GM19328 (cell line): ENCODE measurements around the gene TROAP.
"Not testable (repeated sequence)": the region's sequence is repeated elsewhere in the genome, so short reads cannot be mapped to it uniquely, and the experiment has no call there.

ENCODE experiments used
- ATAC-seq: cut with Tn5 transposase; IDR thresholded peaks from one replicate; pipeline ENCODE4 v1.9.1; 2021; ENCODE audit warnings: mild to moderate bottlenecking, moderate library complexity; ENCODE audit not compliant: unreplicated experiment

Gene TROAP

DNA sequence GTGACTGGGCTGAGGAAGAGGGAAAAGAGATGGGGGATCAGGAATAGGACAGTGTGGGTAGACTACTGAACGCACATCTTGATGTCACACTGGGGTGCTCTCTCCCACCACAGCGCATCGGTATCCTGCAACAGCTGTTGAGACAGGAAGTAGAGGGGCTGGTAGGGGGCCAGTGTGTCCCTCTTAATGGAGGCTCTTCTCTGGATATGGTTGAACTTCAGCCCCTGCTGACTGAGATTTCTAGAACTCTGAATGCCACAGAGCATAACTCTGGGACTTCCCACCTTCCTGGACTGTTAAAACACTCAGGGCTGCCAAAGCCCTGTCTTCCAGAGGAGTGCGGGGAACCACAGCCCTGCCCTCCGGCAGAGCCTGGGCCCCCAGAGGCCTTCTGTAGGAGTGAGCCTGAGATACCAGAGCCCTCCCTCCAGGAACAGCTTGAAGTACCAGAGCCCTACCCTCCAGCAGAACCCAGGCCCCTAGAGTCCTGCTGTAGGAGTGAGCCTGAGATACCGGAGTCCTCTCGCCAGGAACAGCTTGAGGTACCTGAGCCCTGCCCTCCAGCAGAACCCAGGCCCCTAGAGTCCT lies 7.1 kb downstream of the TROAP start:
- no peak for ATAC-seq

DNA sequence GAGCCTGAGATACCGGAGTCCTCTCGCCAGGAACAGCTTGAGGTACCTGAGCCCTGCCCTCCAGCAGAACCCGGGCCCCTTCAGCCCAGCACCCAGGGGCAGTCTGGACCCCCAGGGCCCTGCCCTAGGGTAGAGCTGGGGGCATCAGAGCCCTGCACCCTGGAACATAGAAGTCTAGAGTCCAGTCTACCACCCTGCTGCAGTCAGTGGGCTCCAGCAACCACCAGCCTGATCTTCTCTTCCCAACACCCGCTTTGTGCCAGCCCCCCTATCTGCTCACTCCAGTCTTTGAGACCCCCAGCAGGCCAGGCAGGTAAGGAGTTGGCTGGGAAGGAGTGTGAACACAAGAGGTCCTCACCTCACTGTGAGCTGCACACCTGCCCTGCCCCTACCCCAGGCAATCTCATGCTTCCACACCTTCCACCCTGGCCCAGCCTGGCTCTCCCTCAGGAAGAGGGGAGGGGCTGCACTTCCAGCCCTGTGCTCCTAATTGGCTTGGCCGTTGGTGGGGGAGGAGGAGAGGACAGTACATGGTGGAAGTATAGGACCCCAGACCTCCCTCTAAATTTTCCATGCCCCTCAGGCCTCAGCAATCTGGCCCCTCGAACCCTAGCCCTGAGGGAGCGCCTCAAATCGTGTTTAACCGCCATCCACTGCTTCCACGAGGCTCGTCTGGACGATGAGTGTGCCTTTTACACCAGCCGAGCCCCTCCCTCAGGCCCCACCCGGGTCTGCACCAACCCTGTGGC lies 7.8 kb downstream of the TROAP start:
- ATAC-seq = no peak

DNA sequence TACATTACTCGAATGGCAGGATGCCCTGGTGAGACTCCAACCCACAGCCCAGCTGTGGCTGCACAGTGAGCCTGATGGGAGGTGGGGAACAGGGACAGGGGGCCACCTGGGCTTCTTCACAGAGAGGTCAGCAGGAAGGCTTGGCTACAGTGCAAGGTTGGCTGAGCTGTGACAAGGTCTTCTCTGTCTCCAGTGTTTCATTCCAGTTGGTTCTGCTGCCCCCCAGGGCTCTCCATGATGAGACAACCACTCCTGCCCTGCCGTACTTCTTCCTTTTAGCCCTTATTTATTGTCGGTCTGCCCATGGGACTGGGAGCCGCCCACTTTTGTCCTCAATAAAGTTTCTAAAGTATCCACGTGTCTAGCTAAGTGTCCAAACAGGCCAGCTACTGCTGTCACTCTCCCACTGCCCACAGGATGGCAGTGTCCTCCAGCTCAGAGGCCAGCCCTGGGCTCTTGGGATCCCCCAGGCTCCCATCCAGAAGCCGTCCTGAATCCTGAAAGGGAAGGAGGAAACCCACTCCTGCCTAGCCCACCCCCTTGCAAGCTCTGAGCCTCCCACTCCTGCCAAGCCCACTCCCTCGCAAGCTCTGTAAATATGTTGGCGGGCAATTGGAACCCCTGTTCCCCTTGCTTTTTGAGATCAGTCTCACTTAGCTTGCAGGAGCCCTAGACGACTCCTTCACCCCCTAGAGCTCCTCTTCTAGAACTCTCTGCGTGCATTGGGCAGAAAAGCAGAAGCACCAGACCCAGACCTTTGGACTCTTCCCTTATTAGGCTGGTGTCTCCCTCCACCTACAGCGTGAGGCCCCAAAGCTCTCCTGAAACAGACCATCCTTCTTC lies 8.5 kb downstream of the TROAP start:
- no peak for ATAC-seq

DNA sequence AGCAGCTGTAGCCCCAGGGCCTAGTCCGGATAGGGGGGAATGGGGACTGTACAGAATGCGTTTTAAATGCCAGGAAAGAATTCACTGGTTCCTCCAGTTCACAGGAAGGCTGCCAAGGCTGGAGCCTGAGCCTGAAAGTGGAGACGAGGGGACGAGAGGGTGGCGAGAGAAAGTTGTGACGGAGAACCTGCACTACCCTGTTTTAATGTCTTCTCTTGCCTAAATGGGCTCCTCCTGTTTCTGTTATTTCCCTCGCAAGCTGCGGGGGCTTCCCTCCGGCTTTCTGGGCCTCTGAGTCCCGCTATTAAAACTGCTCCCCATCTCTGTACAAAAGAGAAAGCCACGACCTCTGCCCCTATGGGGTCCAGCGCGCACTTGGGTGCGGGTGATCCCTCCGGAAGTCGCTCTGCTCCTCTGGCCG lies 9.4 kb downstream of the TROAP start:
- ATAC-seq = no peak

DNA sequence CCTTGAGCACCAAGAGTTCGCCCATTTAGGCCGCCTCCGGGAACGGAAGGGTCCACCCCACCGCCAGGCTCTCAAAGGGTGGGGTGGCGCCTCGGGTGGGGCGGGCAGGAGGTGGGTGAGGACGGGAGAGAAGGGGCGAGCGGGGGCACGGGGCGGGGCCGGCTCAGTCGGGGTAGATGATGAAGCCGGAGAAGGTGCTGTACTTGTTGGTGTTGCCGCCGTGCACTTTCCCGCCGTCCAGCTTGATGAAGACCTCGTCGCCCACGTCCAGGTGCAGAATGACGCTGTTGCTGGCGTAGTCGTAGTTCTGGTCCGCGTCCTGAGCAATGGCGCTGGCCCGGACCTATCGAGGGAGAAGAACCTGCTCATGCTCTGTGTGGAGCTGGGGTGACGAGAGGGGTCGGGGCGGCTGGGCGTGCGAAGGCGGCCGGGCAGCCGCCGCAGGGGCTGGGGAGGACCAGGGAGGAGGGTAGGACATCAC lies 9.9 kb downstream of the TROAP start:
- ATAC-seq = no peak

DNA sequence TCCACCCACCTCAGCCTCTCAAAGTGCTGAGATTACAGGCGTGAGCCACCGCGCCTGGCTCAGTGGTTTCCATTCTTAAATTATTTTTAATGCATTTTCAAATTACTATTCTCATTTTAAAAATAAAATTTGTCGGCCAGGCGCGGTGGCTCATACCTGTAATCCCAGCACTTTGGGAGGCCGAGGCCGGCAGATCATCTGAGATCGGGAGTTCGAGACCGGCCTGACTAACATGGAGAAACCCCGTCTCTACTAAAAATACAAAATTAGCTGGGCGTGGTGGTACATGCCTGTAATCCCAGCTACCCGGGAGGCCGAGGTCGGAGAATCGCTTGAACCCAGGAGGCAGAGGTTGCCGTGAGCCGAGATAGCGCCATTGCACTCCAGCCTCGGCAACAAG lies 10.7 kb downstream of the TROAP start:
- not testable (repeated sequence) for ATAC-seq

DNA sequence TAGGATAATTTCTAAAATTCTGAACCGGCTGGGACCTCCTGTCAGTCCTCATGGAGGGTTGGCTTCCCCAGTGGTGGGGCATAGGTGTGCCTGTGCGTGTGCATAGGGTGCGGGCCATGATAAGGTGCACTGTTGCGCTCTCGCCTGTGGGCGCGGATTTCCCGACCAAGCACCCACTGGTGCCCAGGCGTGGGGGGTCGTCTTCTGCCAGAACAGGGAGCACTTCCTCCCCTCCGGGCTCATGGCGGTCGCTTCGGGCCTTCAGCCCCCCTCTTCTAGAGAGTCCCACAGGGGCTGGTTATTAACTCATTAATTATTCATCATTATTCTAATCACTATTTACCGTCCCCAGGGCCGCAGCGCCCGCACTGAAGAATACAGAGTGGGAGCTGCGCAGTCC lies 11.2 kb downstream of the TROAP start:
- no peak for ATAC-seq

DNA sequence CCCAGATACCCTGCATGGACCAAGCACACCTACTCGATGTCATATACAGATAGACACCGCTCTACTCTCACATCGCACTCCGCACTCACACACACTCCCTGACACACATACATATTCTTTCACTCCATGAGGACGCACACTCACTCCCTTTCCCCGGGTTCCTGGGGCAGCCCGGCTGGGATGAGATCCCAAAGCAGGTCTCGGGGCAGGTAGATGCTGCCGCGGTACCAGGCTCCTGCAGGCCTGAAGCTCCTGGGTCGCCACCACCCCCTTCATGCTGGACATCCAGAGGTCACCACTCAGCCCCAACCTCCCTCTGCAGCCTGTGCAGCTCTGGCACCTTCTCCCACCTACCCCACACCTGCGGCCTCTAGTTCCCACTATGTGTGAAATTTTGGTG lies 11.6 kb downstream of the TROAP start:
- no peak for ATAC-seq

DNA sequence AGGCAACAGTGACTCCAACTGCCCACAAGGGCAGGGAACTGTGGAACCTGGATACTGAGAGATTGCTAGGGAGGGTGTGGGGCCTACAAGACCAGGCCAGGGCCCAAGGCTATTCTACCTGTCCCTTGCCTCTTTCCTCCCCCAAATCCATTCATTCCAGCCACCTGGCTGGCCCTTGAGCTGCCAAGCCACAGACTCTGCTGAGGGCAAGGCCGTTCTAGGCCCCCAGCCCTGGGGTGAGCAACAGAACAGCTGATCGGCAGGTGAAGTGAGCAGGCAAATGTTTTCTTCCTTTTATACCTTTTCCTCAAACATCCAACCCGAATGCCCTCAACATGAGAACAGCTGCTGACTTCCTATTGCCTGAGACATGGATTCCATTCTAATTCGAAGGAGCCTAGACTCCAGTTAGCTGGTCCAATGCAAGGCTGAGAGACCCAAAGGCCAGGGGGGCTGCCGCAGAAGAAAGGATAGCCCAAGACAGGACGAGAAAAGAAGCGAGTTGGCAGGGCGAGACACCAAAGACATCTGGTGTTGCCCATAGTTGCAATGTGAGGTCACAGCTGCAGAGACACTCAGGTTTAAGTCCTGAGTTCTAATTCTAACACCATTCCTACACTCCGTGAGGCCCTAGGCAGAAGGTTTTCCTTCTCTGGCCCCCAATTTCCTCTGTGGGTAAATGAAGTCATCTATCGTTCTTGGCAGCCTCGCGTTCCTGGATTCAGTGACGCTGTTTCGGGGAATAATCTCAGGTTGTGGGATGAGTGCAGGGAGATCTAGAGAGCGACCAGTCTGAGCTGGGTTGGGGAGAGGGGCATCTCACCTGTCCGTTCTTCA lies 12.3 kb downstream of the TROAP start:
- ATAC-seq = no peak

DNA sequence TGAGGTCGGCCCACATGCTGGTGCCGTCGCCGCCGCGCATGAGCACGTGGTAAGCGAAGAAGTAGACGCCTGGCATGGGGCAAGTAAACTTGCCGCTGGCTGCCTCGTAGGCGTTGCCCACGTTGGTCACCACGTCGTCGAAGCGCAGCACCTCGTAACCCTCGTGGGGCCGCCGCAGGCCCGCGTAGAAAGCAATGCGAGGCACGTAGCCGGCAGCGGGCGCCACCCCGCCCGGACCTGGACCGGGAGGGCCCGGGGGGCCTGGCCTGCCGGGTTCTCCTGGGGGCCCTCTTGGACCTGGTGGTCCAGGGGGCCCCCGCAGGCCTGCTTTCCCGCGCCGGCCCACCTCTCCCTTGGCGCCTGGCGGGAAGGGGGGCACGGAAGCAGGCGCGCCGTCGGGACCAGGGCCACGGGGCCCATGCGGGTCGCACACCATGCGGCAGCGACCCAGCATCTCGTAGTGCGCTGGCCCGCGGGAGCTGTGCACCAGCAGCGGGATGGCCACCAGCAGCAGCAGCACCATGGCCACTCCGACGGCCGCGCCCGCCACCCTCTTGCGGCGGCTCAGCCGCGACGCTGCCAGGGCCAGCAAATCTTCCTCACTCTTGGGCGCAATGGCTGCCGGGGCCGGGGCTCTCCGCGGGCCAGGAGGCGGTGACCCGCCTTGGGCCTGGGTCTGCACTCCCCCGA lies 13.0 kb downstream of the TROAP start:
- ATAC-seq = no peak

DNA sequence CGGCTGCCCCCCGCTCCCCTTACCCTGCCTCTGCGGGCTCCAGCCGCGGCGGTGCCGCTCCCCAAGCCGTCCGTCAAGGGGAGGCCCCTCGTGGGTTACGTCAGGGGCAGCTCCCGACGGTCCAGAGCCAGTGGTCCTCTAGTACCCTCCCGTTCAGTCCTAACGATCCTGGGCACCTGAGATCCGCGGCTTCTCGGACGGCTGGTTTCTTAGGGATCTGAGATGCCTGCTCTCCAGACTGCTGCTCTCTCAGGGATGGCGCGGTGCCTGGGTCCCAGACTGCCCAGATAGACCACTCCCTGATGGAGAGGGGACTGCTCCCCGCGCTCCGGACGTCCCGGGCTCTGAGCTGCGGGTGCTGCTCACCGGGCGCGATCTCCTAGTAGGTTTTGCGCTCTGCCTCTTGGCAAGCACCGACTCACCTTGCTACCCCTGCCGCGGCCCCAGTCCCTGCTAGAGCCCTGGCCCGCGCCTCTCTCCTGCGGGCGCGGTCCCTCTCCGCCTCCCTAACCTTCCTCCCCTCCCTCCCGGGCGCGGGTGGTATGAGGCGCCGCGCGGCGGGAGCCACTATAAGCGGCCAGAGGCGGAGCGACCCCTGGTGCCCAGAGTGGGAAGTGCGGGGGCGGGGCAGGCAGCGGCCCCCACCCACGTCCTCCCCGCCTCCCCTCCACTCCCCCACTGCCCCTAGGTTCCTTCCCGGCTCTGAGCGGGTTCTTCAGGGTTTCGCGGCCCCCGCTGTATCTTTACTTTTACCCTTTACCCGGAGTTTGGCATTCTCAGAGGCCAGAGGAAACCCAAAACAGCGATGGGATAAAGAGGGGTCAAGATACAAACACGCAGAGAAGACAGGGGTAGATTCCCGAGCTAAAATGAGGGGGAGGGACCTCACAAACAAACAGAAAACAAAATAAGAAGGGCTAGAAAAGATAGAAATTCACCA lies 13.9 kb downstream of the TROAP start, which contains the start of gene C1QL4:
C1QL4 (minus strand) TSS at position 544 of the 940 bp plus-strand sequence. CDS start 711 bp downstream, outside the sequence.
- no peak for ATAC-seq

DNA sequence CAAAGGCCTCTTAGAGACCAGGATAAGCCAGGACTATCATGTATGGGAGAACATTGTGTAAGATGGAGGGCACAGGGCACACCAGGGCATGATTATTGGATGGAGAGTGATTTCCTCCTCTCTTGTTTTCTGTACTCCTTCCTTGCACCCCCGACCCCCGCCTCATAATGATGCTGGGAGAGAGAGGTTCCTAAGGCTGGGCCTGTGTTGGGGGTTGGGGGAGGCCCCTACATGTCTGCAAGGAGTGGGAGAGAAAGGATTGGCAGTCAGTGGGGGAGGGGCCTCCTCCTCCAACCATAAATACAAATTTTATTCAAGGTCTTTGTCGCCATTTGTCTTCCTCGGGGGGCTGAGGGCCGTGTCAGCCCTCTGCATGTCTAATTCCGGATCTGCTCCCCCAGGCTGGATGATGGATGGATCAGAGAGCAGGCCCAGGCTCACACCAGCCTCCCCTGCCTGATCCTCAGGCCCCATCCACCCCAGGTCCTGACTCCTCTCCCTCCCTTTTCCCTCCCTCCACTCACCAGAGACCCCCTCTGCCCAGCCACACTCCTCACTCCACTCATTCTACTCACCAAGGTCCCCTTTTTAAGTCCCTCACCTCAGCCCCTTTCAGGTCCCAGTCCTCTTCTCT lies 15.9 kb downstream of the TROAP start:
- ATAC-seq = no peak

DNA sequence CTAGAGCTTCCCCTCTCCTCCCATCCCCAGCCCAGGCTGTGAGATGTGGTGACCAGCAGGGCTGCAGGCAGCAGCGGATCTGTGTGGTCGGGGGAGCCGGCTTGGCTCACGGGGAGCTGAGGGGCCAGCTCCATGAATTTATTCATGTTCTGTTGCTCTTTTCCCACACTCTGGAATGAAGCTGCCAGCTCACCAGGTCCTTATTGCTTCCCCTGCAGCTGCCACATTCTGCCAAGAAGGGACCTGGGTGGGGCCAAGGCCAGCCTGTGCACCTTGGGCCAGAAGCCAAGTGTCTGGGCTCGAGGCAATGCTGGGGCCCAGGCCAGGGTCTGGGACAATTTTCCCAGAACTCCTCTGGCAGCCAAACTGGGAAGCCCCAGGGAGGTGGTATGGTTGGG lies 16.4 kb downstream of the TROAP start:
- no peak for ATAC-seq

DNA sequence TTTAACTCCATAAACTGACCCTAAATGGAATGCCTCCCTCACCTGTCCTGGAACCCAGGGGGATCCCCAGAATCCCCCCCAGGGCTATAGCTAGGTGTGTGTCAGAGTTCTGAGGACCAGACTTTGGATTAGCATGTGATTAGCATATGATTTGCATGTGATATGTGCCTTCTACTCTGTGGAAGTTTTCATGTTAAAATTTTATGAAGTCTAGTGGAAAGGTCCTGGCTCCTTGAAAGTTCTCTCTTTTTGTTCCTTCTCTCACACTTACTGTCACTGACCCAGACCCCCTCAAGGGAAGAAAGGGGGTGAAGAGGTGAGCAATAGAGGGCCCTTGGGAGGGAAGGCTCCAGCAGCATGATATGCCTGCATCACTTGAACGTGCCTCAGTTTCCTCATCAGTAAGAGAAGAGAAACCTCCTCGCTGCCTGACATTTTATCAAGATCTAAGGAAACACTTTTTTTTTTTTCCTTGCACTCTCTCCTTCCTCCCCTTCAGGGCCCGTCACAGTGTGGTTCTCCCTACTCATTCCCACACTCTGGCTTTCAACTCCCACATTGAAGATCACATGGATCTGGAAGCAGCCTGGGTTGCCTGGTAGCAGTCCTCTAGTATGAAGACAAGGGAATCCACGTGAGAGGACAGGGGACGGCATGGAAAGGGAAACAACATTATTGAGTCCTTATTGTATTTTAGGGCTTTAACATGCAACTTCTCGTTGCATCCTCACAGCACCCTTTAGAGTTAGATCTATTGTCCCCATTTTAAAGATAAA lies 17.2 kb downstream of the TROAP start:
- no peak for ATAC-seq

DNA sequence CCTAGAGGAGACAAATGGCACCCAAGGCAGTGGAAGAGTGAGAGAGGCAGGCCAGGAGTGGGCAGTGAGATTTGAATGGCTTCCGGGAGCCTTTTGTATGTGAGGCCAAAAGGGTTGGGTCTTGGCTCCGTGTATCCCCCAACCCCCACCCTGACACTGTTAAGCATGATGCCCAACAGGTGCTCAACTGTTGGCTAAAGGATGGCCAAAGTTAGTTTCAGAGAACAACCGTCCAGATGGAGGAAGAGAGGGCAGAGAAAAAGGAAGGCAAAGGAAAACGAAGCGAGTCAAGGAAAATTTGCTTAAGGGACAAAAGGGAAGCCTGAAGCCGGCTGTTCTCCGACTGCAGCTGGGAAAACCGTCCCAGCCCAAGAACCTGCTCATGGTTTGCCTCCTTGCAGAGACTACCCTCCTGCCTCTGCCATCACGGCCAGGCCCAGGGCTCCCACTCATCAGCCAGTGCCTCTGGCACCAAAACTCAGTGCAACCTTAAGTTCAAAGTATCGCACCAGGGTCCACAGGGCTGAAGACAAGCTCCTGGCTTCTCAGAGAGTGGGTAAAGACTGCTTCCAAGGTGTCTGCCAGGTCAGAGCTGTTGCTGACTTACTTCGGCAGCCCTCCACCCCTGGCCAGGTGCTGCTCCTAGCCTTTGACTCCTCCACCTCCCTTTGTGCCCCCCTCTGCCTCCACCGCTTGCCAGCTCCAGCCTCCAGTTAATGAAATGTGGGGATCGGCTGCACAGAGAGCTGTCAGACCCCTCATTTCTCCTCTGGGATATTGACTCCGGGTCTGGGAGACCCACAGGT lies 18.1 kb downstream of the TROAP start:
- ATAC-seq = no peak

DNA sequence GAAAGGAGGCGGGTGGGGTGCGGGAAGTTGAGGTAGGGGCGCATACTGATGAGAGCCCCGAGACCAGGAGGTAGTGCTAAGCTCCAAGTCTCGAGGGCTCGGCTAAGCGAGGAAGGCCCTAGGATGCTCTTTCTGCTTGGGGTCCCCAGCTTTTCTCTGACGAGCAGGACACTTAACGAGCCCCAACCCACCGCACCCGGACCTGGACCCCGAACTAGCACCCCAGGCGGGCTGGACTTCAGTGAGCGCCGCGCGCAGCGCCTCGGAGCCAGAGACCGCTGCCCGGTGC lies 18.7 kb downstream of the TROAP start:
- no peak for ATAC-seq
